Measurements from ENCODE around the gene LKAAEAR1.

- TF ChIP-seq CTCF (conservative IDR thresholded peaks at IDR 0.05; ENCODE audit: low read depth in 2 of 2) (no peak), EZH2 (IDR thresholded peaks at IDR 0.05; ENCODE audit: low read depth, unreplicated experiment) (no peak), ETS1 (IDR thresholded peaks at IDR 0.05) (no peak), POLR2AphosphoS5 (IDR thresholded peaks at IDR 0.05; ENCODE audit: low read depth) (no peak), CREB1 (CRISPR knock-in tag; IDR thresholded peaks at IDR 0.05; ENCODE audit: low read depth) (no peak)
These were observed 18.9 kb downstream of the LKAAEAR1 start for GRCh38 chr20:64065062-64065973.
